ENCODE data around the gene RNF135.

DNA sequence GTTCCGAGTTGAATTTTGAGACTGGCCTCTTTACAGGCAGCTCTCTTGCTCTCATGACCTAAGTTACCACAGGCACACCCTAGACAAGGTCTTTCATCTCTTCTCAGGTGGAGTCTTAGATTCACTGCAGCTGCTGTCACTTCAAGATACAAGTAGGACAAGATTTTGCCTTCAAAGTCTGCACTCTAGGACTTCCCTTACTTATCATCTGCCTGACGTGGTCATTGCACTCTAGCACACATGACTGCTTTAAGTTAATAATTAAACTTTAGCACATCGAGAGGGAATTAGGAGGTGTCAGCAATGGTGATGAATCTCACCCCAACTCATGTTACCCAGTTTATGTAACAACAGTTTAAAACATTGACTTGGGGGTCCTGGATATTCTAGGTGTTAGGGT is 25.6 kb downstream of the RNF135 start:
- TF ChIP-seq, protein P1, sequence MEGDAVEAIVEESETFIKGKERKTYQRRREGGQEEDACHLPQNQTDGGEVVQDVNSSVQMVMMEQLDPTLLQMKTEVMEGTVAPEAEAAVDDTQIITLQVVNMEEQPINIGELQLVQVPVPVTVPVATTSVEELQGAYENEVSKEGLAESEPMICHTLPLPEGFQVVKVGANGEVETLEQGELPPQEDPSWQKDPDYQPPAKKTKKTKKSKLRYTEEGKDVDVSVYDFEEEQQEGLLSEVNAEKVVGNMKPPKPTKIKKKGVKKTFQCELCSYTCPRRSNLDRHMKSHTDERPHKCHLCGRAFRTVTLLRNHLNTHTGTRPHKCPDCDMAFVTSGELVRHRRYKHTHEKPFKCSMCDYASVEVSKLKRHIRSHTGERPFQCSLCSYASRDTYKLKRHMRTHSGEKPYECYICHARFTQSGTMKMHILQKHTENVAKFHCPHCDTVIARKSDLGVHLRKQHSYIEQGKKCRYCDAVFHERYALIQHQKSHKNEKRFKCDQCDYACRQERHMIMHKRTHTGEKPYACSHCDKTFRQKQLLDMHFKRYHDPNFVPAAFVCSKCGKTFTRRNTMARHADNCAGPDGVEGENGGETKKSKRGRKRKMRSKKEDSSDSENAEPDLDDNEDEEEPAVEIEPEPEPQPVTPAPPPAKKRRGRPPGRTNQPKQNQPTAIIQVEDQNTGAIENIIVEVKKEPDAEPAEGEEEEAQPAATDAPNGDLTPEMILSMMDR (optimal IDR thresholded peaks at IDR 0.05 in 1 of 3, IDR thresholded peaks at IDR 0.05 in 1 of 3, conservative IDR thresholded peaks at IDR 0.05 in 1 of 3; ENCODE audit: extremely low read depth in 1 of 3, insufficient read depth in 2 of 3, low read length in 3 of 3): no peak
- TF ChIP-seq EZH2 (IDR thresholded peaks at IDR 0.05; ENCODE audit: low read length): no peak
